NCI-H128 (cell line): ENCODE measurements around the gene SORCS2.

ENCODE experiments used
- DNase-seq: peaks from one replicate; lab custom pipeline; 2025; ENCODE audit not compliant: unreplicated experiment; lab: John Stamatoyannopoulos, UW

The SORCS2 gene

GRCh38 chr4:7384929-7385890 lies 192.9 kb downstream of the SORCS2 start:
- no peak for DNase-seq

GRCh38 chr4:7387925-7388324 lies 195.6 kb downstream of the SORCS2 start:
- DNase-seq, result no peak

GRCh38 chr4:7388627-7389026 lies 196.3 kb downstream of the SORCS2 start:
- DNase-seq, result no peak

GRCh38 chr4:7389101-7389701 lies 196.9 kb downstream of the SORCS2 start:
- DNase-seq, result no peak

- DNase-seq, result no peak
Measured at GRCh38 chr4:7389719-7390118, 197.4 kb downstream of the SORCS2 start.

- DNase-seq, result no peak
Measured at GRCh38 chr4:7390336-7390735, 198.0 kb downstream of the SORCS2 start.

GRCh38 chr4:7390906-7391636 lies 198.7 kb downstream of the SORCS2 start:
- no peak for DNase-seq

GRCh38 chr4:7391637-7392437 lies 199.5 kb downstream of the SORCS2 start:
- DNase-seq, result no peak

GRCh38 chr4:7392438-7393421 lies 200.4 kb downstream of the SORCS2 start:
- no peak for DNase-seq

- DNase-seq, result no peak
Measured at GRCh38 chr4:7393601-7394575, 201.6 kb downstream of the SORCS2 start.

GRCh38 chr4:7394681-7395451 lies 202.5 kb downstream of the SORCS2 start:
- no peak for DNase-seq

GRCh38 chr4:7395645-7396044 lies 203.3 kb downstream of the SORCS2 start:
- DNase-seq, result no peak

GRCh38 chr4:7396186-7396910 lies 204.0 kb downstream of the SORCS2 start:
- DNase-seq, result no peak

GRCh38 chr4:7397206-7398103 lies 205.1 kb downstream of the SORCS2 start:
- no peak for DNase-seq

- peak; percentile 80 for DNase-seq
Measured at GRCh38 chr4:7398104-7398423, 205.7 kb downstream of the SORCS2 start.

- no peak for DNase-seq
Measured at GRCh38 chr4:7398788-7399439, 206.6 kb downstream of the SORCS2 start.
